H1 (cell line): ENCODE data around the gene MYMX. TPM values are rescaled to one million over a fixed set of nuclear protein-coding genes. Genes with fewer than 3 reads are reported as not detected.

ENCODE experiments used
- CTCF ChIA-PET: fragments of 300-600 bp; sonication (Branson Sonifier 250); formaldehyde crosslinking; loops from one replicate; lab custom pipeline; 2021; ENCODE audit not compliant: partially characterized antibody; lab: Charles Lee
- POLR2A ChIA-PET: fragments of 300-600 bp; sonication (Branson Sonifier 250); formaldehyde crosslinking; loops from one replicate; lab custom pipeline; 2021; ENCODE audit warnings: inconsistent platforms; ENCODE audit not compliant: partially characterized antibody; lab: Charles Lee
- DNase-seq, 2 experiments: peaks; one replicate each; pipeline versions ENCODE4 v3.0.0 to v3.0.0-alpha.2; 2010 to 2022; ENCODE audit warnings: low spot score in 2 of 2, low read depth in 1 of 2, mixed read lengths in 1 of 2
- FAIRE-seq: peaks from 2 replicates; lab custom pipeline; 2011; peaks lifted over from hg19 to GRCh38; lab: Jason Lieb, UNC
- H2AFZ ChIP-seq: 2 replicates; pipeline ENCODE4 v1.8.1; 2012; ENCODE audit warnings: low read length, inconsistent platforms
- H2AK5ac ChIP-seq: 2 replicates; pipeline ENCODE4 v1.6.1; 2013; ENCODE audit warnings: low read depth, low read length
- H2BK120ac ChIP-seq: replicated peaks from 2 replicates; pipeline ENCODE3; 2013; ENCODE audit warnings: low read depth, low read length, inconsistent platforms
- H2BK12ac ChIP-seq: 2 replicates; pipeline ENCODE4 v1.6.1; 2013; ENCODE audit warnings: low read depth, low read length
- H2BK15ac ChIP-seq: 2 replicates; pipeline ENCODE4 v1.6.1; 2013; ENCODE audit warnings: low read length
- H2BK20ac ChIP-seq: 2 replicates; pipeline ENCODE4 v1.6.1; 2013; ENCODE audit warnings: low read length
- H2BK5ac ChIP-seq: 2 replicates; pipeline ENCODE4 v1.6.1; 2013; ENCODE audit warnings: low read depth, low read length
- H3K14ac ChIP-seq: 2 replicates; pipeline ENCODE4 v1.6.1; 2013; ENCODE audit warnings: inconsistent platforms; ENCODE audit not compliant: insufficient read length
- H3K18ac ChIP-seq: 2 replicates; pipeline ENCODE4 v1.6.1; 2013; ENCODE audit warnings: low read length; ENCODE audit errors: extremely low read depth
- H3K23ac ChIP-seq: 2 replicates; pipeline ENCODE4 v1.6.1; 2013; ENCODE audit warnings: inconsistent platforms; ENCODE audit not compliant: insufficient read length
- H3K23me2 ChIP-seq: 2 replicates; pipeline ENCODE4 v1.6.1; 2013; ENCODE audit warnings: low read depth, low read length
- H3K27ac ChIP-seq: 2 replicates; pipeline ENCODE4 v1.6.1; 2011; ENCODE audit warnings: low read depth, low read length, inconsistent platforms
- H3K27me3 ChIP-seq, 4 experiments: replicated peaks in 1 of 4; 1 replicate in 1 of 4; 2 replicates in 3 of 4; pipeline versions ENCODE4 v1.6.1 to v1.8.1; 2011 to 2013; ENCODE audit warnings: low read length in 3 of 4, mild to moderate bottlenecking in 3 of 4, inconsistent platforms in 2 of 4, mixed read lengths in 2 of 4, moderate library complexity in 1 of 4; ENCODE audit not compliant: control insufficient read depth in 3 of 4, insufficient read depth in 3 of 4; ENCODE audit errors: extremely low read depth in 1 of 4
- H3K36me3 ChIP-seq, 4 experiments: 2 replicates each; pipeline versions ENCODE4 v1.6.1 to v1.8.1; 2011 to 2013; ENCODE audit warnings: mild to moderate bottlenecking in 4 of 4, low read length in 3 of 4, moderate library complexity in 2 of 4, control low read depth in 1 of 4, inconsistent platforms in 1 of 4; ENCODE audit not compliant: insufficient read depth in 4 of 4, control insufficient read depth in 2 of 4
- H3K4ac ChIP-seq: replicated peaks from 2 replicates; pipeline ENCODE3; 2013; ENCODE audit warnings: low read length, low read depth, mixed read lengths, inconsistent platforms; ENCODE audit not compliant: insufficient read length
- H3K4me1 ChIP-seq, 4 experiments: replicated peaks in 1 of 4; 1 replicate in 1 of 4; 2 replicates in 3 of 4; pipeline versions ENCODE4 v1.6.1 to v1.8.1; 2011 to 2013; ENCODE audit warnings: low read length in 3 of 4, inconsistent platforms in 2 of 4, mixed read lengths in 1 of 4; ENCODE audit not compliant: insufficient read depth in 4 of 4, control insufficient read depth in 3 of 4
- H3K4me2 ChIP-seq, 2 experiments: 2 replicates each; pipeline versions ENCODE4 v1.6.1 to v1.8.1; 2011 to 2013; ENCODE audit warnings: low read depth in 2 of 2, low read length in 2 of 2, control low read depth in 1 of 2, inconsistent platforms in 1 of 2, mild to moderate bottlenecking in 1 of 2; ENCODE audit not compliant: insufficient read depth in 1 of 2
- H3K4me3 ChIP-seq, 4 experiments: fragments of 200-600, 300-600 bp in 1 of 4; sonication (generic), shearing (Covaris generic), sonication (Bioruptor Twin) in 1 of 4; 2 replicates each; pipeline versions ENCODE4 v1.5.1 to v1.8.1; 2011 to 2016; ENCODE audit warnings: low read length in 4 of 4, low read depth in 3 of 4, control low read depth in 2 of 4, inconsistent platforms in 2 of 4, mild to moderate bottlenecking in 2 of 4, mixed read lengths in 1 of 4, moderate library complexity in 1 of 4; ENCODE audit not compliant: insufficient read depth in 2 of 4; ENCODE audit errors: extremely low read depth in 1 of 4
- H3K56ac ChIP-seq: replicated peaks from 2 replicates; pipeline ENCODE3; 2013; ENCODE audit warnings: low read depth, mild to moderate bottlenecking, mixed read lengths, low read length, inconsistent platforms; ENCODE audit not compliant: insufficient read length
- H3K79me1 ChIP-seq: 2 replicates; pipeline ENCODE4 v1.6.1; 2013; ENCODE audit warnings: low read depth, low read length, control low read depth
- H3K79me2 ChIP-seq, 2 experiments: 2 replicates each; pipeline versions ENCODE4 v1.6.1 to v1.8.1; 2012 to 2013; ENCODE audit warnings: low read length in 2 of 2, mild to moderate bottlenecking in 2 of 2, inconsistent platforms in 1 of 2; ENCODE audit not compliant: insufficient read depth in 2 of 2, control insufficient read depth in 1 of 2
- H3K9ac ChIP-seq, 4 experiments: replicated peaks in 1 of 4; 1 replicate in 1 of 4; 2 replicates in 3 of 4; pipeline versions ENCODE4 v1.6.1 to v1.8.1; 2011 to 2013; ENCODE audit warnings: low read depth in 3 of 4, low read length in 3 of 4, control low read depth in 2 of 4, mild to moderate bottlenecking in 2 of 4, moderate library complexity in 2 of 4, inconsistent platforms in 1 of 4; ENCODE audit errors: extremely low read depth in 1 of 4
- H3K9me3 ChIP-seq, 2 experiments: 2 replicates each; pipeline versions ENCODE4 v1.6.1 to v1.8.1; 2012 to 2013; ENCODE audit warnings: mild to moderate bottlenecking in 2 of 2, moderate library complexity in 2 of 2, control low read depth in 1 of 2, inconsistent platforms in 1 of 2, low read depth in 1 of 2, low read length in 1 of 2, mixed read lengths in 1 of 2; ENCODE audit not compliant: insufficient read depth in 2 of 2
- H4K20me1 ChIP-seq, 2 experiments: replicated peaks in 1 of 2; 2 replicates each; pipeline versions ENCODE3 to v1.8.1; 2011 to 2013; ENCODE audit warnings: inconsistent platforms in 2 of 2, low read length in 2 of 2, mild to moderate bottlenecking in 1 of 2; ENCODE audit not compliant: insufficient read depth in 2 of 2, control insufficient read depth in 1 of 2
- H4K5ac ChIP-seq: 2 replicates; pipeline ENCODE4 v1.6.1; 2013; ENCODE audit warnings: low read length, low read depth, mixed read lengths, inconsistent platforms; ENCODE audit not compliant: insufficient read length
- H4K8ac ChIP-seq: 2 replicates; pipeline ENCODE4 v1.8.0; 2013; ENCODE audit warnings: mild to moderate bottlenecking, moderate library complexity, low read length, inconsistent platforms; ENCODE audit not compliant: insufficient read depth; ENCODE audit errors: extremely low read depth
- H4K91ac ChIP-seq: replicated peaks from 2 replicates; pipeline ENCODE3; 2013; ENCODE audit warnings: low read length, mixed read lengths, inconsistent platforms; ENCODE audit not compliant: insufficient read length
- EZH2 ChIP-seq: fragments of 200-600 bp; sonication (generic); IDR thresholded peaks from 2 replicates; pipeline ENCODE4 v1.7.1; 2012; ENCODE audit warnings: low read depth, mild to moderate bottlenecking, moderate library complexity, low read length, inconsistent platforms; ENCODE audit not compliant: severe bottlenecking
- JUN ChIP-seq: IDR thresholded peaks from 2 replicates; pipeline ENCODE4 v1.6.1; 2011; ENCODE audit warnings: low read depth, mild to moderate bottlenecking, improper control_type of control experiment, low read length
- PHF8 ChIP-seq: fragments of 200-600 bp; sonication (generic); conservative IDR thresholded peaks from 2 replicates; pipeline ENCODE4 v1.7.1; 2012; ENCODE audit warnings: low read depth, mild to moderate bottlenecking, inconsistent platforms, low read length, moderate library complexity
- POLR2A ChIP-seq, 2 experiments: IDR thresholded peaks; 1 replicate in 1 of 2; 2 replicates in 1 of 2; pipeline ENCODE4 v1.6.1; 2011; ENCODE audit warnings: low read depth in 2 of 2, low read length in 2 of 2, mild to moderate bottlenecking in 2 of 2; ENCODE audit errors: control extremely low read depth in 1 of 2
- RAD21 ChIP-seq, 2 experiments: IDR thresholded peaks in 1 of 2; conservative IDR thresholded peaks in 1 of 2; 2 replicates each; pipeline ENCODE4 v1.6.1; 2011; ENCODE audit warnings: low read depth in 2 of 2, low read length in 2 of 2, improper control_type of control experiment in 1 of 2, inconsistent platforms in 1 of 2, mild to moderate bottlenecking in 1 of 2, moderate library complexity in 1 of 2
- SIN3A ChIP-seq, 2 experiments: IDR thresholded peaks in 1 of 2; conservative IDR thresholded peaks in 1 of 2; 2 replicates each; pipeline ENCODE4 v1.6.1; 2011 to 2012; ENCODE audit warnings: low read length in 2 of 2, improper control_type of control experiment in 1 of 2, low read depth in 1 of 2, mild to moderate bottlenecking in 1 of 2
- TAF1 ChIP-seq: IDR thresholded peaks from 2 replicates; pipeline ENCODE4 v1.6.1; 2011; ENCODE audit warnings: mild to moderate bottlenecking, low read depth, low read length
- TBP ChIP-seq: IDR thresholded peaks from 2 replicates; pipeline ENCODE4 v1.6.1; 2011; ENCODE audit warnings: low read depth, low read length, improper control_type of control experiment
- WGBS, 2 experiments: shearing (Covaris generic) in 1 of 2; methylation state at CpG; one replicate each; pipeline versions ENCODE4 v1.1.6 to v1.1.7; 2013 to 2015; ENCODE audit warnings: low lambda C conversion rate in 2 of 2, mixed read lengths in 2 of 2, inconsistent platforms in 1 of 2, low coverage in 1 of 2, missing lambda C conversion rate in 1 of 2; ENCODE audit not compliant: insufficient replicate concordance in 2 of 2, insufficient coverage in 1 of 2, insufficient read length in 1 of 2; ENCODE audit errors: extremely low coverage in 1 of 2, missing lambda C conversion rate in 1 of 2; 5-methylcytosine and 5-hydroxymethylcytosine counted together
- polyA plus RNA-seq, 7 experiments: library from polyadenylated mRNA; depleted of rRNA in 3 of 7; stranded (reverse) in 5 of 7; unstranded in 2 of 7; fragments of >200 nt in 5 of 7; fragments of 200-250 nt in 2 of 7; gene quantifications; 1 replicate in 5 of 7; 2 replicates in 1 of 7; 4 replicates in 1 of 7; pipeline versions ENCODE4 v1.2.1 to v1.2.3, GENCODE V29; 2011 to 2013; ENCODE audit warnings: missing spikeins in 2 of 7, mixed read lengths in 2 of 7
- total RNA-seq: library from RNA; stranded (reverse); fragmentation: NEBNext Ultra II Directional; extraction: Animal tissue kit (Norgen Biotek cat#: 25700); gene quantifications from 2 replicates; pipeline ENCODE4 v1.2.1, GENCODE V29; 2021
- TF ChIP-seq, protein P1 (sequence below): IDR thresholded peaks from 2 replicates; pipeline ENCODE4 v1.6.1; 2012; ENCODE audit warnings: inconsistent platforms

MYMX gene
- total and polyA plus RNA-seq, 2 of the 8 experiments (the other 6 are each of a cell fraction or from before 2014, with no cell fraction given) = 4.7 to 6.9 TPM

DNA sequence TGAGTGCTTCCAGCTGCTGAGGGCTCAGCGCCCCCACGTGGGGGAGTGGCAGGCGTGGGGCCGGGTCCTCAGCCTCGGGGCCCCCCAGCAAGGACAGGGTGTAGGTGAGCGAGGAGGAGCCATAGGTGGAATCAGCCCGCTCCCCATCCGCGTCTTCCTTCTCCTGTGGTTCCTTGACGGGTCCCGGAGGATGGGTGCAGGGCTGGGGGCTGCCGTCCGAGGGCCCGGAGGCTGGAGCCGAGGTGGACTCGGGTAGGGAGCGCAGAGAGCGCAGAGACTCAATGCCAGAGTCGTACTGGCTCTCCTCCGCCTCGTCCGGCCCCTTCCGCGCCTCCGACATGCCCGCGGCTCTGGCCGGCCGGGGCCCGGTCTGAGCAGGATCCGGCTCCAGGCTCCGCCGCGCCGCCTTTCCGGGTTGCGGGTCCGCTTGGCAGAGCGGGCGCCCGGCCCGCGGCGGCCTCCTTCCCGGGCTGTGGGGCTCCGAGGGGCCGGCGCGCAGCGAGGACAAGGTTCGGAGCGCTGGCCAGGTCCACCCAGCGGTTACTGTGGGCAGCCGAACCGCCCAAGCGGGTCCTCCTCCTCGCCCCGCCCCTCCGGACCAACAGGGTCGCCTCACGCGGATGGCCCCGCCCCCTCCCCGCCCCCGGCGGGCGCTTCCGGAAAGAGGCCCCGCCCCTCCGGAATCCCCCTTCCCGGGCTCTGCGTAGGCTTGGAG, 48.4 kb downstream of the MYMX start, which contains the start of gene NFKBIE:
NFKBIE (minus strand) TSS at position 545 of the 715 bp plus-strand sequence; CDS start at position 340, 205 bp downstream.
- Histone ChIP-seq H3K27ac (no peak within 1 kb of the TSS), H3K4ac (no peak within 1 kb of the TSS), H2BK20ac (no peak within 1 kb of the TSS), H3K23ac (no peak within 1 kb of the TSS), H3K56ac (peak within 1 kb of the TSS; percentile 48), H4K5ac (no peak within 1 kb of the TSS), H3K79me2 (peaks cover 0 to 10% of the 10 kb centered on the region in 2 experiments; a peak in 1 of 4 replicates), H3K14ac (no peak within 1 kb of the TSS), H2AK5ac (peak within 1 kb of the TSS; percentile 76; the same call in 1 of the 2 replicates), H4K20me1 (peaks cover 1 to 5% of the 10 kb centered on the region in 2 experiments), H2AFZ (no peak within 1 kb of the TSS), H3K27me3 (peaks cover 0 to 3% (median 0%) of the 10 kb centered on the region in 4 experiments; a peak in 2 of 7 replicates), H3K9ac (peak within 1 kb of the TSS; percentile 23 to 62 (median 48); a peak in 6 of 7 replicates), H4K8ac (no peak within 1 kb of the TSS; the same call in none of the 2 replicates), H2BK5ac (no peak within 1 kb of the TSS), H2BK15ac (peak within 1 kb of the TSS; percentile 29; the same call in 1 of the 2 replicates), H3K18ac (peak within 1 kb of the TSS; percentile 38; the same call in 1 of the 2 replicates), H3K23me2 (peaks cover 11% of the 10 kb centered on the region), H3K36me3 (peaks cover 2 to 4% (median 2%) of the 10 kb centered on the region in 4 experiments; a peak in 2 of 8 replicates), H3K79me1 (peaks cover 7% of the 10 kb centered on the region; the same call in 1 of the 2 replicates), H3K9me3 (no peaks in the 10 kb centered on the region), H3K4me2 (peak within 1 kb of the TSS; percentile 50 to 91), H3K4me1 (peaks cover 12 to 43% (median 21%) of the 10 kb centered on the region in 4 experiments), H2BK120ac (no peak within 1 kb of the TSS), H2BK12ac (peak within 1 kb of the TSS; percentile 77; the same call in 1 of the 2 replicates), H3K4me3 (peak within 1 kb of the TSS; percentile 57 to 85 (median 76)), H4K91ac (peak within 1 kb of the TSS; percentile 58)
- POLR2A ChIA-PET = interaction anchor here (0.8 to 15.1 kb wide), 5 partner anchors 11 to 44 kb away, joined by 3 to 581 read pairs (median 3); partner anchors contain the start of genes HSP90AB1 and SLC35B2
- DNase-seq = peak in 1 of 2 experiments; percentile 99
- WGBS, 2 experiments = 0% methylated on average over 41 of the region's 72 CpGs; no CpG with 5 or more reads in 1 of the 2 experiments
- FAIRE-seq = no peak
- CTCF ChIA-PET = interaction anchor here (0.7 to 19.0 kb wide), 6 partner anchors 10 to 177 kb away, joined by 3 to 330 read pairs (median 6); partner anchors contain the start of gene AARS2
- TF ChIP-seq JUN (no peak), SIN3A (conservative IDR thresholded peaks at IDR 0.05 in 1 of 2, IDR thresholded peaks at IDR 0.05 in 1 of 2; ENCODE audit: low read depth in 1 of 2, low read length in 2 of 2) (0 out of 4 replicates have a peak, but pooled peaks have one; percentile 19 to 32), PHF8 (peak; percentile 70), TAF1 (peak; percentile 72), RAD21 (IDR thresholded peaks at IDR 0.05 in 1 of 2, conservative IDR thresholded peaks at IDR 0.05 in 1 of 2; ENCODE audit: low read depth in 2 of 2, low read length in 2 of 2) (peak in 1 of 2 experiments; percentile 34; a peak in 1 of 4 replicates), EZH2 (no peak), TBP (0 out of 2 replicates have a peak, but pooled peaks have one; percentile 31), POLR2A (IDR thresholded peaks at IDR 0.05; ENCODE audit: control extremely low read depth in 1 of 2, low read depth in 2 of 2, low read length in 2 of 2) (peak in 1 of 2 experiments; percentile 64; a peak in 2 of 3 replicates)
- TF ChIP-seq, protein P1, sequence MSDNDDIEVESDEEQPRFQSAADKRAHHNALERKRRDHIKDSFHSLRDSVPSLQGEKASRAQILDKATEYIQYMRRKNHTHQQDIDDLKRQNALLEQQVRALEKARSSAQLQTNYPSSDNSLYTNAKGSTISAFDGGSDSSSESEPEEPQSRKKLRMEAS = 0 out of 2 replicates have a peak, but pooled peaks have one; percentile 5
